HT1080 (cell line): ENCODE data around the gene COL4A5. TPM values are rescaled to one million over a fixed set of nuclear protein-coding genes. Genes with fewer than 3 reads are reported as not detected.

Experiments used
- DNase-seq: peaks from one replicate; pipeline ENCODE4 v3.0.0-alpha.2; 2015; ENCODE audit warnings: low read depth
- small RNA-seq: library from RNA; depleted of rRNA; stranded (forward); fragments of <200 nt; gene quantifications from one replicate; pipeline ENCODE3, GENCODE V24; 2014
- total RNA-seq: library from RNA; depleted of rRNA; stranded (reverse); fragments of >200 nt; shearing (Covaris generic); gene quantifications from 2 replicates; pipeline ENCODE4 v1.2.3, GENCODE V29; 2014; rRNA removed

Gene COL4A5
- total RNA-seq, 1 experiment from 2014 or later, result 7.2 TPM

DNA sequence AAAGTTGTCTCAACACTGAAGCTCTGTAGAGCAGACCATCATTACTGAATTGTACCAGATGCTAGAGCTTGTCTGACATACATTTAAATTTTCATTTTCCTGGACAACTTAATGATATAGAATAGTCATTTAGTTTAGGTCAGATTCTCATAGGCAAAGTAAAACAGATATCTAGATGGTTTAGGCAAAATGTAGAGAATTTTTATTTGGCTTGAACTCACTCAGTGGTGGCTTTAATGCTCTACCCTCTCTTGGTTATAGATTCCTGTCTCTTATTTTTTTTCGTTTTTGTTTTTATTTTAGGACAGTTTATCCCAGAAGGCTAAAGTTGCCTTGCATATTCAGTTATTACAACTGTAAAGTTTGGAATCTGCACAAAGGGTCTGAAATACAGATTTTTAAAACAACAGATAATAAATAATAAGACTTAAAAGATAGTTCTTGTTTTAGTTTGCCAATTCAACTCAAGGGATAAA lies 300.7 kb downstream of the COL4A5 start:
- DNase-seq, result no peak

Small RNAs within 50 kb of the gene (small RNA-seq; reads per million reads assigned to genes)
- not detected for gene RF00019

Other genes starting within 250 kb of the COL4A5 start
- gene COL4A6, start 1.4 kb upstream of the COL4A5 start, total RNA-seq, result 0.07 and 0.08 TPM in 2 replicates